Neural crest cell (in vitro differentiated cells): ENCODE data around the gene LUZP4. TPM values are rescaled to one million over a fixed set of nuclear protein-coding genes. Genes with fewer than 3 reads are reported as not detected.

Source experiments
- DNase-seq: peaks from one replicate; pipeline ENCODE4 v3.0.0; 2021; ENCODE audit warnings: low read depth, mixed read lengths, low spot score
- H3K27ac Mint-ChIP-seq: one replicate; pipeline ENCODE4 v1.8.0; 2021; ENCODE audit warnings: mild to moderate bottlenecking, mixed read lengths; ENCODE audit not compliant: unreplicated experiment
- H3K27me3 Mint-ChIP-seq: 2 replicates; pipeline ENCODE4 v1.8.0; 2021; ENCODE audit warnings: low read depth, mild to moderate bottlenecking, mixed read lengths
- H3K36me3 Mint-ChIP-seq: 2 replicates; pipeline ENCODE4 v1.8.0; 2021; ENCODE audit warnings: low read depth, mild to moderate bottlenecking, mixed read lengths
- H3K4me1 Mint-ChIP-seq: 2 replicates; pipeline ENCODE4 v1.8.0; 2021; ENCODE audit warnings: mixed read lengths
- H3K4me3 Mint-ChIP-seq: one replicate; pipeline ENCODE4 v1.8.0; 2021; ENCODE audit warnings: mild to moderate bottlenecking, mixed read lengths
- H3K9me3 Mint-ChIP-seq: 2 replicates; pipeline ENCODE4 v1.8.0; 2021; ENCODE audit warnings: mixed read lengths
- total RNA-seq: library from RNA; stranded (reverse); gene quantifications from 2 replicates; pipeline ENCODE4 v1.2.1, GENCODE V29; 2021
- TF ChIP-seq, protein P1 (sequence below): fragments of 200-600 bp; sonication (generic); conservative IDR thresholded peaks from 2 replicates; pipeline ENCODE4 v1.5.0; 2021; ENCODE audit warnings: antibody characterized with exemption, mild to moderate bottlenecking

LUZP4 gene
- total RNA-seq, 1 donor from 2014 or later, result not detected

DNA sequence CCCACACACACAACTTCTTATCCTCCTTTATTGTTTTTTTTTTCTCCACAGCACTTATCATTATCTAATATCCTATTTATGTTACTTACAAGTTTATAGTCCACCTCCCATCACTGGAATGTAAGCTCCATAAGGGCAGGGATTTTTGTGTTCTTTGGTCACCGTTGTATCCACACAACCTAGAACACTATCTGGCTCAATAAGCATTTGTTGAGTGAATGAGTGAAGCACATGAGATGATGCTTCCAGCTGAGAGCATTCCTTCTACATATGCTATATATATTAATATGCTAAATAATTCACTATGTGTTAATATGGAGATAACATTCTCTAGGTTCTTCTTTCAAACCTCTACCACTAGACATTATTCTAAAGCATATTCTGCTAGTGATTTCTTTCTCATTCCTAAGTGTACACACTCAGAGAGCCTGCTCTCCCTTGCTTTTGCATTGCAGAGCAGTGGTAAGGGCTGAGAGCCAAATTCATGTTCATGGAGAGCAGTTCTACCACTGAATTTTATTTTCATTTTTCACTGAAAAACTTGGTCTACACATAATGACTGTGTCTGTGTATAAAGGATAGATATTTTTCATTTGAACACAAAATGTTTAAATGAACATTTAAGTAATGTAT, 20.3 kb upstream of the LUZP4 start:
- H3K4me3 Mint-ChIP-seq, result no peak overlapping the region
- H3K27me3 Mint-ChIP-seq, result no peaks in the 10 kb centered on the region
- peaks cover 4% of the 10 kb centered on the region for H3K4me1 Mint-ChIP-seq
- no peak overlapping the region for H3K27ac Mint-ChIP-seq
- no peak for DNase-seq
- H3K36me3 Mint-ChIP-seq, result no peaks in the 10 kb centered on the region
- TF ChIP-seq, protein P1, sequence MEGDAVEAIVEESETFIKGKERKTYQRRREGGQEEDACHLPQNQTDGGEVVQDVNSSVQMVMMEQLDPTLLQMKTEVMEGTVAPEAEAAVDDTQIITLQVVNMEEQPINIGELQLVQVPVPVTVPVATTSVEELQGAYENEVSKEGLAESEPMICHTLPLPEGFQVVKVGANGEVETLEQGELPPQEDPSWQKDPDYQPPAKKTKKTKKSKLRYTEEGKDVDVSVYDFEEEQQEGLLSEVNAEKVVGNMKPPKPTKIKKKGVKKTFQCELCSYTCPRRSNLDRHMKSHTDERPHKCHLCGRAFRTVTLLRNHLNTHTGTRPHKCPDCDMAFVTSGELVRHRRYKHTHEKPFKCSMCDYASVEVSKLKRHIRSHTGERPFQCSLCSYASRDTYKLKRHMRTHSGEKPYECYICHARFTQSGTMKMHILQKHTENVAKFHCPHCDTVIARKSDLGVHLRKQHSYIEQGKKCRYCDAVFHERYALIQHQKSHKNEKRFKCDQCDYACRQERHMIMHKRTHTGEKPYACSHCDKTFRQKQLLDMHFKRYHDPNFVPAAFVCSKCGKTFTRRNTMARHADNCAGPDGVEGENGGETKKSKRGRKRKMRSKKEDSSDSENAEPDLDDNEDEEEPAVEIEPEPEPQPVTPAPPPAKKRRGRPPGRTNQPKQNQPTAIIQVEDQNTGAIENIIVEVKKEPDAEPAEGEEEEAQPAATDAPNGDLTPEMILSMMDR, result no peak
- H3K9me3 Mint-ChIP-seq, result peaks cover 2% of the 10 kb centered on the region

DNA sequence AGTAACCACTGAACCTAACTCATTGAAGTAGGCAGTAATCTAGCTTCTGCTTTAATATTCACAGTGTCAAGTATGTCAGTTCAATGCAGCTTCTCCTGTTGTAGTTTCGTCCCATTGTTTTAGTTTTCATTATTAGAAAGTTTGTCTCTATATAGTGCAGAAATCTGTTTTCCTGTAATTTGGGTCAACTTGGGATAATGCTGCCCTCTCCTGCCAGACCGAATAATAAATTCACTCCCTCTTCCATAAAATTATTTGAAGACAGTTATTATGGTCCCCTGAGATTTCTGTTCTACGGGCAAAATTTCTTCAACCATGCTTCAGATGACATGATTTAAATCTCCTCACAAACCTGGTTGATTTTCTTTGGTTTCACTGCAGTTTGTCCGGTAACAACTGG, 4.6 kb upstream of the LUZP4 start:
- Mint-ChIP-seq H3K4me1 (no peaks in the 10 kb centered on the region), H3K4me3 (no peak overlapping the region), H3K27me3 (no peaks in the 10 kb centered on the region), H3K36me3 (peaks cover 4% of the 10 kb centered on the region), H3K27ac (no peak overlapping the region), H3K9me3 (peaks cover 4% of the 10 kb centered on the region)
- no peak for DNase-seq
- TF ChIP-seq, protein P1, result no peak

DNA sequence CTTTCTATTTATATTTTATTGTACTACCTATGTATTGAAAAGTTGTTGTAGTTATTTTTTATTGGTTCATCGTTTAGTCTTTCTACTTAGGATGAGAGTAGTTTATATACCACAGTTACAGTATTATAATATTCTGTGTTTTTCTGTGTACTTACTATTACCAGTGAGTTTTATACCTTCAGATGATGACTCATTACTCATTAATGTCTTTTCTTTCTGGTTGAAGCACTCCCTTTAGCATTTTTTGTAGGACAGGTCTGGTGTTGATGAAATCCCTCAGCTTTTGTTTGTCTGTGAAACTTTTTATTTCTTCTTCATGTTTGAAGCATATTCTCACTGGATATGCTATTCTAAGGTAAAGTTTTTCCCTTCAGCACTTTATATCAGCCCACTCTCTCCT, 7.7 kb downstream of the LUZP4 start:
- no peak overlapping the region for H3K27ac Mint-ChIP-seq
- H3K9me3 Mint-ChIP-seq, result no peaks in the 10 kb centered on the region
- H3K36me3 Mint-ChIP-seq, result no peaks in the 10 kb centered on the region
- TF ChIP-seq, protein P1, result no peak
- H3K4me3 Mint-ChIP-seq, result no peak overlapping the region
- DNase-seq, result no peak
- H3K4me1 Mint-ChIP-seq, result no peaks in the 10 kb centered on the region
- H3K27me3 Mint-ChIP-seq, result no peaks in the 10 kb centered on the region

DNA sequence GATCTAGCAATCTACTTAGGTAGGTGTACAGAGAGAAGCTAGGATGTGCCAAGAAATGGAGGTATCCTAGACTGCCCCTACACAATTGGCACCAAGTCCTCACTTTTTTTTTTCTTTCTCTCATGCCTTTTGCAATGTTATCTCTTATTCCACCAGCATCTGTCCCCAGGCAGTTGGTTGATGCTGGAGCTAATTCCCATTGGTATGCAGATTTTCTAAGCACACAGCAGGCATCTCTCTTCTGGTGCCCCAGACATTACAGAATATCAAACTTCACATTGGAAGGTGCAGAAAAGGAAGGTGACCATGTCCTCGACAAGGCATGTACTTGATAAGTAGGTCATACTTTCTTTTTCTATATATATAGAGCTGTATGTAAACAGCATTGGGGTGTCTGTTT, 21.6 kb downstream of the LUZP4 start:
- H3K9me3 Mint-ChIP-seq, result peaks cover 2% of the 10 kb centered on the region
- no peaks in the 10 kb centered on the region for H3K36me3 Mint-ChIP-seq
- TF ChIP-seq, protein P1, result no peak
- H3K27ac Mint-ChIP-seq, result no peak overlapping the region
- DNase-seq, result no peak
- no peaks in the 10 kb centered on the region for H3K27me3 Mint-ChIP-seq
- peaks cover 12% of the 10 kb centered on the region for H3K4me1 Mint-ChIP-seq
- no peak overlapping the region for H3K4me3 Mint-ChIP-seq

DNA sequence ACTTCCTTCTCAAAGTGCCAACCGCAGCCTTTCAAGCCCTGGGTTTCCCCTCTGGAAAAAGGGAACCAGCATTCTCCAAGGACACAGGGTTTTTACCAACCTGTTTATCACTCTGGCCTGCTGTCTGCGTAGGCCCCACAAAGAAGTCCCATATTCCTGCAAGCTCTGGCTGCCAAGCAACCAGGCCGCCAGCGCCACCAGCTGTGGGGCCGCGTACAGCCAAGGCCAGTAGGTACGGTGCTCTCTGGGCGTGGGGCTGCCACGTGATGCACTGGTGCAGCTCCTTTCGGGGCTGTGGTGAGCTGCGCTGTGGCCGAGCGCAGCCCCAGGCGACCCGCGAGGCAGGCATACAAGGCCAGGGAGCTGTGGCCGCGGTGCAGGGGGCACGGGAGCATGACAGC, 22.1 kb downstream of the LUZP4 start:
- peak; percentile 65 for DNase-seq
- H3K9me3 Mint-ChIP-seq, result peaks cover 2% of the 10 kb centered on the region
- TF ChIP-seq, protein P1, result peak; percentile 39
- peaks cover 2% of the 10 kb centered on the region for H3K36me3 Mint-ChIP-seq
- H3K4me3 Mint-ChIP-seq, result no peak overlapping the region
- no peaks in the 10 kb centered on the region for H3K27me3 Mint-ChIP-seq
- H3K27ac Mint-ChIP-seq, result peak overlapping the region; percentile 95
- peaks cover 12% of the 10 kb centered on the region for H3K4me1 Mint-ChIP-seq
